Panc1 (cell line): ENCODE measurements around the gene CGA. TPM values are rescaled to one million over a fixed set of nuclear protein-coding genes. Genes with fewer than 3 reads are reported as not detected.

Experiments
- ATAC-seq: fragments of 200-7000 bp; cut with Tn5 transposase; 2 replicates; pipeline ENCODE4 v1.9.1; 2020; ENCODE audit warnings: mild to moderate bottlenecking, moderate library complexity
- BruUV-seq: library from RNA; stranded (reverse); fragments of 400-500 nt; replicated peaks from 2 replicates; lab custom pipeline; 2021; lab: Mats Ljungman, UMichigan
- CTCF ChIA-PET: fragments of 300-600 bp; sonication (Branson Sonifier 250); formaldehyde crosslinking; loops from one replicate; lab custom pipeline; 2022; ENCODE audit warnings: antibody characterized with exemption; lab: Charles Lee
- POLR2A ChIA-PET: fragments of 300-600 bp; sonication (Branson Sonifier 250); formaldehyde crosslinking; loops from one replicate; lab custom pipeline; 2022; ENCODE audit warnings: antibody characterized with exemption; lab: Charles Lee
- DNase-seq: peaks from one replicate; pipeline ENCODE4 v3.0.0-alpha.2; 2010; ENCODE audit warnings: low read depth, low spot score
- H3K27ac ChIP-seq: 2 replicates; pipeline ENCODE4 v1.5.1; 2011; ENCODE audit warnings: mild to moderate bottlenecking, low read length, inconsistent platforms
- H3K27me3 ChIP-seq: fragments of 200-500 bp; sonication (Bioruptor generic); 2 replicates; pipeline ENCODE4 v1.6.0; 2014; ENCODE audit warnings: low read length, inconsistent platforms; ENCODE audit not compliant: control insufficient read depth, insufficient read depth
- H3K36me3 ChIP-seq: fragments of 200-500 bp; sonication (Bioruptor generic); 2 replicates; pipeline ENCODE4 v1.5.1; 2014; ENCODE audit warnings: inconsistent platforms, mild to moderate bottlenecking, low read length, moderate library complexity; ENCODE audit not compliant: control insufficient read depth, insufficient read depth
- H3K4me1 ChIP-seq: 2 replicates; pipeline ENCODE4 v1.5.1; 2011; ENCODE audit warnings: inconsistent platforms, mild to moderate bottlenecking, low read length, moderate library complexity; ENCODE audit not compliant: control insufficient read depth, insufficient read depth
- H3K4me3 ChIP-seq, 2 experiments: 2 replicates each; pipeline ENCODE4 v1.5.1; 2011 to 2012; ENCODE audit warnings: low read depth in 2 of 2, low read length in 2 of 2, mild to moderate bottlenecking in 2 of 2, inconsistent platforms in 1 of 2, moderate library complexity in 1 of 2
- H3K9me3 ChIP-seq: fragments of 200-500 bp; sonication (Bioruptor generic); 2 replicates; pipeline ENCODE4 v1.5.1; 2014; ENCODE audit warnings: low read depth, mild to moderate bottlenecking, inconsistent platforms, low read length, moderate library complexity; ENCODE audit not compliant: control insufficient read depth, insufficient read depth
- POLR2AphosphoS5 ChIP-seq: IDR thresholded peaks from 2 replicates; pipeline ENCODE4 v1.6.1; 2012; ENCODE audit warnings: mild to moderate bottlenecking, low read depth, low read length, moderate library complexity
- REST ChIP-seq, 2 experiments: IDR thresholded peaks; 2 replicates each; pipeline ENCODE4 v1.6.1; 2011 to 2012; ENCODE audit warnings: low read depth in 2 of 2, control low read depth in 1 of 2, low read length in 1 of 2, mild to moderate bottlenecking in 1 of 2, moderate library complexity in 1 of 2; ENCODE audit not compliant: insufficient read depth in 1 of 2
- SIN3A ChIP-seq: IDR thresholded peaks from 2 replicates; pipeline ENCODE4 v1.6.1; 2012; ENCODE audit warnings: low read depth, mild to moderate bottlenecking, low read length, moderate library complexity, borderline replicate concordance; ENCODE audit not compliant: insufficient read depth
- TCF7L2 ChIP-seq: IDR thresholded peaks from 2 replicates; pipeline ENCODE4 v1.6.1; 2011; ENCODE audit warnings: mild to moderate bottlenecking, low read depth, low read length, inconsistent platforms
- in situ Hi-C: cut with HindIII; loops from 2 replicates; pipeline ENCODE4 v1.10.0; 2016; ENCODE audit warnings: low sequenced_read_pairs, low pct_unique_long_range_greater_than_20kb
- intact Hi-C: fragments of 100-400 bp; cut with micrococcal nuclease; formaldehyde crosslinking; loops from one replicate; pipeline ENCODE4 v1.10.0; 2022; ENCODE audit not compliant: unreplicated experiment
- total RNA-seq: library from RNA; stranded (reverse); gene quantifications from one replicate; pipeline ENCODE4 v1.2.1, GENCODE V29; 2021; ENCODE audit not compliant: unreplicated experiment
- TF ChIP-seq, protein P1 (sequence below): fragments of 450-650 bp; IDR thresholded peaks from 2 replicates; pipeline ENCODE4 v1.5.1; 2017; ENCODE audit warnings: mild to moderate bottlenecking

CGA gene
- total RNA-seq, 1 experiment from 2014 or later: not detected

- Histone ChIP-seq H3K27me3 (peaks cover 2% of the 10 kb centered on the region; the same call in 1 of the 2 replicates), H3K4me1 (no peaks in the 10 kb centered on the region), H3K36me3 (no peaks in the 10 kb centered on the region), H3K4me3 (no peak overlapping the region), H3K27ac (no peak overlapping the region), H3K9me3 (no peaks in the 10 kb centered on the region)
- ChIA-PET POLR2A (no interaction called here), CTCF (no interaction called here)
- intact Hi-C loops: no loop called here
- no TSS peak for BruUV-seq
- no peak for DNase-seq
- TF ChIP-seq REST (IDR thresholded peaks at IDR 0.05; ENCODE audit: insufficient read depth in 1 of 2, low read depth in 2 of 2, low read length in 1 of 2) (no peak), TCF7L2 (no peak), POLR2AphosphoS5 (no peak), SIN3A (no peak)
- TF ChIP-seq, protein P1, sequence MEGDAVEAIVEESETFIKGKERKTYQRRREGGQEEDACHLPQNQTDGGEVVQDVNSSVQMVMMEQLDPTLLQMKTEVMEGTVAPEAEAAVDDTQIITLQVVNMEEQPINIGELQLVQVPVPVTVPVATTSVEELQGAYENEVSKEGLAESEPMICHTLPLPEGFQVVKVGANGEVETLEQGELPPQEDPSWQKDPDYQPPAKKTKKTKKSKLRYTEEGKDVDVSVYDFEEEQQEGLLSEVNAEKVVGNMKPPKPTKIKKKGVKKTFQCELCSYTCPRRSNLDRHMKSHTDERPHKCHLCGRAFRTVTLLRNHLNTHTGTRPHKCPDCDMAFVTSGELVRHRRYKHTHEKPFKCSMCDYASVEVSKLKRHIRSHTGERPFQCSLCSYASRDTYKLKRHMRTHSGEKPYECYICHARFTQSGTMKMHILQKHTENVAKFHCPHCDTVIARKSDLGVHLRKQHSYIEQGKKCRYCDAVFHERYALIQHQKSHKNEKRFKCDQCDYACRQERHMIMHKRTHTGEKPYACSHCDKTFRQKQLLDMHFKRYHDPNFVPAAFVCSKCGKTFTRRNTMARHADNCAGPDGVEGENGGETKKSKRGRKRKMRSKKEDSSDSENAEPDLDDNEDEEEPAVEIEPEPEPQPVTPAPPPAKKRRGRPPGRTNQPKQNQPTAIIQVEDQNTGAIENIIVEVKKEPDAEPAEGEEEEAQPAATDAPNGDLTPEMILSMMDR: no peak
- no peak for ATAC-seq
- in situ Hi-C loops: no loop called here
Measured at GRCh38 chr6:87124074-87124473, 29.2 kb upstream of the CGA start.

DNA sequence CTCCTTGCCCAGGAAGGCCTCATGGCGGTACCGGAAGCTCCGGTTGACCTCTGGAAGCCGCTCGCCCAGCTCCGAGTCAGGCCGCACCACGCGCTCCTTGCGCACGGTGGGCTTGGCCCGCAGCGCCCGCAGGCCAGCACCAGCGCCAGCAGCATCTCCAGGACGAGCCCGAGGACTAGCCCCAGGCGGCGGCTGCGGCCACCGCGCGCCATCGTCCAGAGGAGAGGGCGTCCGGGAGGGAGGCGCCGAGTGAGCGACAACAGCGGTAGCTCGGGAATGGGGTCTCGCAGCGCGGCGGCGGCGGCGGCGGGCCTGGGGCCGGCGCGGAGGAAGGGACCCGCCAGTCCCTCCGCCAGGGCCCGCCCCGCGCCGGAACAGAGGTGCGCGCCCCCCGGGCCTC lies 27.6 kb upstream of the CGA start:
- Histone ChIP-seq H3K27ac (no peak overlapping the region), H3K27me3 (peaks cover 2% of the 10 kb centered on the region; the same call in 1 of the 2 replicates), H3K4me1 (no peaks in the 10 kb centered on the region), H3K4me3 (no peak overlapping the region), H3K36me3 (no peaks in the 10 kb centered on the region), H3K9me3 (no peaks in the 10 kb centered on the region)
- CTCF ChIA-PET: no interaction called here
- DNase-seq (no peak), ATAC-seq (no peak)
- no TSS peak for BruUV-seq
- TF ChIP-seq SIN3A (no peak), POLR2AphosphoS5 (no peak), TCF7L2 (no peak), REST (IDR thresholded peaks at IDR 0.05; ENCODE audit: insufficient read depth in 1 of 2, low read depth in 2 of 2, low read length in 1 of 2) (no peak)
- TF ChIP-seq, protein P1: no peak
- in situ Hi-C loops: no loop called here
- intact Hi-C loops: no loop called here
- POLR2A ChIA-PET: no interaction called here
